HG02642 (cell line): ENCODE results near the gene HLTF.

Source experiments
- ATAC-seq: cut with Tn5 transposase; IDR thresholded peaks from one replicate; pipeline ENCODE4 v1.9.1; 2021; ENCODE audit warnings: mild to moderate bottlenecking; ENCODE audit not compliant: unreplicated experiment, poor library complexity

HLTF gene

DNA sequence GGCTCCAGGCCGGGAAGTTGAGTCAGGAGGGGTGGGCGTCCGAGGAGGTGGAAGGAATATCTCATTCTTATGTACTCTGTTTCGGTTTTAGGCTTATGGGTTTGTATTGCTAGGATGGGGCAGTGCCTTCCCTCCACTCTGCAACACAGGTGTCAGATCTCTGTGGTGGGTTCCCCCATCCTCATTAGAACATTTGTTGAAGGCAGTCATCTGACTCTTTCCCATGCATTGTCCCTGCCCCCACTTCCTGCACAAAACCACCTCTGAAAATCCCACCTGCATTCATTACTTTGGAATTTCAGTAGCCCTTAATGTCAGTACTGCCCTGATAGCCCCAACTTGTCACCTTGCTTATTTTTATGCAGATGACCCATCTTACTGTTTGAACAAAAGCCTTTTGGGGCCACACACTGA is 65.5 kb downstream of the HLTF start:
- no peak for ATAC-seq

DNA sequence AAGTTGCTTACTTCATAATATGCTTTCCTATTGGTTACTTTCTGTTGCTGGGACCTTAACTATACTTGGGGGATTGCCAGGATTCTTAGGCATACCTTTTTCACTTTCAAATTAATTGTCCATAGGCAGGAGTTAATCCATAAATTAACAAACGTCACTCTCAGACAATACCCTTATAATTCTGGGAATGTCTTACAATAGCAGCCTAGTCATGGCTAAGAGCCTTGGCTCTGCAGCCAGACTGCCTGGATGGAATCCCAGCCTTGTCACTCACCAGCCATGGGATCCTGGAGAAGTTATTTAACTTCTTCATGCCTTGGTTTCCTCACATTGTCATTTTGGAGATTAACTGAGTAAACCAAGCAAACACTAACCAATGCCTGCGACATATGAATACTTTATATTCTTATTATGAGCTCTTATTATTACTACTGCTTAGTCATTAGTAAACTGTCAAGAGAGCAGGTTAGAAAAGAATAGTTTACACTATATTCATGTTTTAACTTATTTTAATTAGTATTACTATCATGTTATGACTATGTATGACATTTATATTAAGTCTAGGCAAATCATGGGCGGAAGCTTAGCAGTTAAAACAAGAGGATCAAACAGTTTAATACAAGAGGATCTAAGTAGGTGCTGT is 66.0 kb downstream of the HLTF start:
- no peak for ATAC-seq

DNA sequence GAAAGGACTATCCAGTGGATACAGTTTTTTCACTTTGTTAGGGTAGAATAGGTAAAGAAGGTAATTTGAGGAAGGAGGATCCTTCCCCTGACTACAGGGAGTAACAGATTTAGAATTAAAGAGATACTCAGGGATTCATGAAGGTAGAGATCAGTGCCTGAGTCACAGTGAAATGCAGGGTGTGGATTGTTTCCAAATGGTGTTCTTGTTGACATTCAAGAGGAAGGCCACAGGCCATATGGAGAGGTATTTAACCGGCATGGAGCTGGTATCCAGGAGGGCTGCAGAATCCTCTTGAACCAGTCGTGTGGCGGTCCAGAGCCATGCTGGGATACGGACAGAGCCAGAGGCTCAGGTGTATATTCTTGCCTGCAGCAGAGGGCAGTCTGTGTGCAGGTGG is 66.8 kb downstream of the HLTF start:
- ATAC-seq: no peak

DNA sequence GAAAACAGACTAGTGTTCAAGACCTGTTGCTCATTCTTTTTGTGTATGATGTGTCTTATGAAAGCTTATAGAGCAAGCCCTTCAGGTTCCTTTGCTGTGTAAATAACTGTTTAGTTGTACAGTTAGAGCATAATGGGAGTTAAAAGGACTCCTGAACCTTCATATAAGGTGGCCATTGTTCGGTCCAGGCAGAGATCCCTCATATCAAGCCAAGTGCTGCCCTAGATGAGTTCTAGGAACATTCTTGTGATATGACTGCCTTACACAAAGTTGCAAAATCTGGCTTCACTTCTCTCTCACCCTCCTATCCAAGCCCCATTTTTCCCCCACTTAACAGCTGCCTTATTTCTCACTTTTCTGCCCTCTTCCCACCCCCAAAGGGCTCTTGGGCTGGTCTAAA is 68.1 kb downstream of the HLTF start:
- no peak for ATAC-seq

DNA sequence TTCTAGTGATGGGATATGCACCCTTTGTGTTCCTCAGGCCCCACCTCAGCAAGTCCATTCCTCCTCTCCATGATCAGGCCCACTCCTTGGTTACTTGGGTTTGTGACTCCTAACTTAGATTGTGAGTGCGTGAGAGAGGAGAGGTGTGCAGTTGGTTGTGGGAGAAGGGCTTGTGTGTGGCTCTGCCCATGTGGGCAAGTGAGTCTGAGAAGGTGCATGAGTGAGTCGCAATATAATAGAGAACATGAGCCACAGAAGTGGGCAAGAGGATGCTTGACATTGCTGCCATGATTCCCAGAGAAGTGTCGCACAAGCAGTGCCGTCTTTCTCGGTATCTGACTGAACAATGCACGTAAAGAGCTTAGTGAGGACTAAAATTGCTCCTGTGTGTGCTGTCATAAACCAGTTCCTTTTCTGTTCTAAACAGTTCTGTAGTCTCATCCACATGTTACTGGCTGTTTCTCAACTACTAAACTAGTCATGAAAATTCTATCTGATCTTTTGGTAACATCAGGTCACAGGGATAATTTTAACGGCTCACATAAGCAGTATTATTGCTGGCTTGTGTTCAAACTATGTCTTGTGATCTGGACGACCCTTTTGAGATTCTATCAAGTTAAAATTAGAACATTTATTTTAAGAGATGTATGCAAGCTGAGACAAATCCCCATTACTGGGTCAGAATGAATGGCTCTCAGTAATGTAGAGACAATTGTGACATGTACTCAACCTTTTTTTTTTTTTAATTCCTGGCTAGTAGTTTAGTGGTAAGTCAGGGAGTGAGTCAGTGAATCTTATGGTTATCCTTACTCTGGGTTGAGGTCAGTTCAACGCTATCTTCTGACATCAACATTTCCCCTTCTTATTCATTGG is 69.4 kb downstream of the HLTF start:
- no peak for ATAC-seq

DNA sequence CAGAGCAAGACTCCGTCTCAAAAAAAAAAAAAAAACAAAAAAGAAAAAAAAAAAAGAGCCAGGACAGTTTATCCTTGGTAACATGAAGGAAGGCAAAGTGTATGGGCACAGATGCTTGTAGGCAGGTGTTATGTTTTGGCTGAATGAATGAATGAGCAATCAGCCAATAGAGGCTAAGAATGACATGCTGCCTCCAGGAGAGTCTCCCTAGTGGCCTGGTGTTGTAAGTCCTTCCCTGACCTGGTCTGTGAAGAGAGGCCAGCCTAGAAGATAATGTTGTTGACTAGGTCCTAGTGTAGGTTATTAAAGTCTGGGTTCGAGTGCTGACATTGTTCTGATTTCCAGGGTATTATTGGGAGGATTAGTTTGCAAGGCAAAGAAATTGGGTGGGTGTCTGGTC is 70.1 kb downstream of the HLTF start:
- ATAC-seq: no peak

DNA sequence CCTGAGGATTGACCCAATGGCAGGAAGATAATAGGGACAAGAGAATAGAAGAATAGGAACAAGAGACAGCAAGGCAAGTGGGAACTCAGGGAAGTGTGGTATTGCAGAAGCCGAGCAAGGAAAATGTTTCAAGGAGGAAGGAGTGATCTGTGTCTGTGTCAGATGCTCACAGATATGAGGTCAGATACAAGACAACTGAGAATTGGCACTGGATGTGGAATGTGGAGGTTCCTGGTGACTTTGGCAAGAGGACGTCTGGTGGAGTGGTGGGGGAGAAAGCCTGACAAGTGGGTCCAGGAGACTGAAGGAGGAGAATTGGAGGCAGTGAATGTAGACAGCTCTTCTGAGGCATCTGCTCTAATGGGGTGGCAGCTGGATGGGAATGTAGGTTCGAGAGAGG is 70.9 kb downstream of the HLTF start:
- no peak for ATAC-seq

DNA sequence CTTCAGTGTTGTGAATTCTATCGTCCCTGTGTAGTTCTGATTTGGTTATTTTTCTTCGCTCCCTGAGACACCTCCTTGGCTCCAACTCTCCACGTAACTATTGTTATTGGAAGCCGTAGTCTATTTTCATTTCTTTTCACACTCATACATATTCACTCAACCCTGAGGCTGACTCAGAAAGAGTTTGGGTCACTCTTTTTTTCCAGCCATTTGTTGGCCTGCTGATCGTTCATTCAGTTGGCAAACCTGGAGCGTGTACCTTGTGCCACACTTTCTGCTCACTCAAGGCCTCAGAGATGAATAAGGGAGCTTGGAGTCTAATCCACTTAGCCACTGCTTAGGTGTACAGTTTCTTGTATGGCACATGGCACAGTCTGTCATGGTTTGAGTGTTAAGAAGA is 72.6 kb downstream of the HLTF start:
- ATAC-seq: no peak

DNA sequence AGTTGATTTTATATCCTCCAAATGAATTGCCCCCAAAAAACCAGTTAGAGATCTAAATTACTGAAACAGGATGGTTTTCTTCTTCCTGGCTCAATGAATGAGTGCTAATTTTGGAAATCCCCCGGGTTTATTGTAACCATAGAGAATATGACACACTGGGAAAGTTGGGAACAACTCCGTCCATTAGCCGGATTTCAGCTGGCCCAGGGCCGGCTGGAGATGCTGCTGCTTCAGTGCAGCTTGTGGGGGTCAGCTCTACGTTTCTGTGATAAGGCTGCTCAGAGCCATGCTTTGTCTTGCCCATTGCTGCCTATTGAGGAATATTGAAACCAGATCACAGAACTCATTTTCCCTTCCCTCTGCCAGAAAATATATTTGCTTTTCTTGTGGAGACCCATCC is 74.7 kb downstream of the HLTF start:
- ATAC-seq: no peak

DNA sequence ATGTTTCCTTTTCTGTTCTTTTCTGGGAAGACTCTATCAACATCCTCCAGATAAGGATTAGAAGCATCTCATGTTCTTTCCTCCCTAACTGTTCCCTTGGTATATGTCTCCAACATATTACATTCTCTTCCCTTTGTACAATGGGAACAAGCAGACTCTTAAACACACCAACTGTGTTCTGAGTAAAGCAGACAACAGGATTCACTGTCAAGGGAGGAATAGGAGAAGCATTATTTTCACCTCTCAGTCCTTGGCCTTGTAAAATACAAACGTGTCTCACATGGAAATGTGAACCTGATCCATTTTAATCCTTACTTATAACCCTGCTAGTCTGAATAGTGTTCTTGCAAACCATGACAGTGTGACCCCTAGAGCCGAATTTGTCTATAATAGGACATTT is 75.4 kb downstream of the HLTF start:
- ATAC-seq: no peak

DNA sequence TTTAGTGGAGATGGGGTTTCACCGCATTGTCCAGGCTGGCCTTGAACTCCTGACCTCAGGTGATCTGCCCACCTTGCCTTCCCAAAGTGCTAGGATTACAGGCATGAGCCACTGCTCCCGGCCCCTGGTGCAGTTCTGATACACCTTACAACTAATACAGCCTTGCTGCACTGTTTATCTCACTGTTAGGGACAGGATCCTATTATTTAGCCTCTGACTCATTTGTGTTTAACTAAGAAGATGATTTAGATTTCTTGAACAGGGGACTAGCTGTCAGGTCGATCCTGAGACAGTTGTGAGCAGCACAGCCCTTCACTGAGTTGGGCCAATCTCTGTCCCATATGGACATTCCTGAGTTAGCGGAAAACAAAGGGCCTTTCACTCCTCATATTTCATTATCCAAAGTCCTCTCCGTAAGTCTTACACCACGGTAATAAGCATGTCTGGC is 75.8 kb downstream of the HLTF start:
- no peak for ATAC-seq

DNA sequence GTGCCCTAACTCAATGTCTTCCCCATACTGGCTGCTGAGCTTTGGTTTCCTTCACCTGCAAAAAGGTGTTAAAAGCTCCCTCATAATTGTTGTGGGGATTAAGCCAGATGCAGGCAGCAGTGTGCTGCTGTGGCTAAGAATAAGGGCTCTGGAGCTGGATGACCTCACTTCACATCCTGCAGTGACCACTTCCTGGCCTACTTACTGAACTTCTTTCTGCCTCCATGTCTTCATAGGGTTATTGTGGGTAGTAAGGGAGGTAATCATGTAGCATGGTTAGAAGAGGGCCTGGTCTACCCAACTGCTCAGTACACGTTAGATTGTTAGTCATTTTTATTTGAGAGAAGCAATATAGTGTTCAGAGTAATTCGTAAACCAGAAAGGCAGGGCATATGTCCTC is 76.6 kb downstream of the HLTF start:
- ATAC-seq: no peak

DNA sequence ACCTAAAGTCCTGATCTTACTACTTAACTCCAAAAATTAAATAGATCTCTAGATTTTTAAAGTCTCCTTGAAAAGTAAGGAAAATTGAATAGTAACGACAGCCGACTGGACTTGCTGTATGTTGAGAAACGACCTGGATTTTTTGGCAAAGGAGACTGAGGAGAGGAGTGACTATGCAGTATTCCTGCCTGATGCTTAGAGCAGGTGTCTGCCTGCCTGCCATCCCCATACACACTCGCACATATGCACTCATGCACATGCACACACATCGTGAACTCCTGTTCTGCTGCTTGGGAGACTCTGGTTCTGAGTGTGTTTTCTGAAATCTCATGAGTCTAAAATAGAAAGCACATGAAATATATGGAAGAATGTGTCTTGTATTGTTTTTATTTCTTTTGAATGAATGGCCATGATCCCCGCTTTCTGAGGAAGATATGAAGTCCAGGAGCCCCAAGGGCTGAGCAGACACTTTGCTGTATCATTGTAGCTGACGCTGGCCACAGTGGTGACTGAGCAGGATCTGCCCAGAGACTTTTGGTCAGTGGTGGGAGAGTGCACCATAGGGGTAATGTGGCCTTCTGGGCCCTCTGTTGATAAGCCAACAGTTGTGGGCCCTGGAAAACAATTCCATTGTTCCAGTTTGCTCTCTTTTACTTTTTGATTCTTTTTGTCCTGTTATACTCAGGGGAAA is 78.6 kb downstream of the HLTF start:
- ATAC-seq: no peak

DNA sequence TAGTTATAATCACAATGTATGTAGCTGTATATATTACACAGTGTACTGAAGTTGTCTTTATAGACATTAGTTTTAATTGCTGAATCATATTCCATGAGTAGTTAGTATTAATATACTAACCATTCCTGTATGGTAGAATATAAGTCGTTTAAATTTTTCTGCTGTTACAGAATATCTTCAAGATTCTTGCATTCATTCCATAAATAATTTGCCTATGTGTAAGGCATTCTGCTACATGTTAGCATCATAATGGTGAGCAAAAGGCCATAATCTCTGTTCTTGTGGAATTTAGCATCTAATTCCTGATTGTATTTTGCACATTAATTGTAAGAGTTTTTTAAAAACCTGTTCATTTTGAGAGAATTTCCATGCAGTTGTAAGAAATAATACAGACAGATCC is 80.9 kb downstream of the HLTF start:
- no peak for ATAC-seq

DNA sequence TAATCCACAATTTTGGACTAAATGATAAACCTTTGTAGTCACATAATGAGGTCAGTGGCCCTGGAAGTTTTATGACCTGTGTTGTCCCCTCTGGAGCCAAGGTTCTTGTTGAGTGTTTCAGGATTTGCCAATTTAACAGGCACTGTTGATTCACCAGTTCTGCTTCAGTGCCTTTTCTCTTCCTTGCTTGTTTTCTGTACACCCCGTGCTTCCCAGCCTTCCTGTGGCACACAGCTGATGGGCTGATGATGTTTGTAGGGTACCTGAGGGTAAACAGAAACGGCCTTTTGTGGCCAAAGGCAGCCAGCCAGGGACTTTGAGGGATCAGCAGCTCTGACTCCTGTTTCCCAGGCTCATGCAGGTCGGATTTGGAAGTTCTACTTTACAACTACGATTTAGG is 81.7 kb downstream of the HLTF start:
- ATAC-seq: no peak

DNA sequence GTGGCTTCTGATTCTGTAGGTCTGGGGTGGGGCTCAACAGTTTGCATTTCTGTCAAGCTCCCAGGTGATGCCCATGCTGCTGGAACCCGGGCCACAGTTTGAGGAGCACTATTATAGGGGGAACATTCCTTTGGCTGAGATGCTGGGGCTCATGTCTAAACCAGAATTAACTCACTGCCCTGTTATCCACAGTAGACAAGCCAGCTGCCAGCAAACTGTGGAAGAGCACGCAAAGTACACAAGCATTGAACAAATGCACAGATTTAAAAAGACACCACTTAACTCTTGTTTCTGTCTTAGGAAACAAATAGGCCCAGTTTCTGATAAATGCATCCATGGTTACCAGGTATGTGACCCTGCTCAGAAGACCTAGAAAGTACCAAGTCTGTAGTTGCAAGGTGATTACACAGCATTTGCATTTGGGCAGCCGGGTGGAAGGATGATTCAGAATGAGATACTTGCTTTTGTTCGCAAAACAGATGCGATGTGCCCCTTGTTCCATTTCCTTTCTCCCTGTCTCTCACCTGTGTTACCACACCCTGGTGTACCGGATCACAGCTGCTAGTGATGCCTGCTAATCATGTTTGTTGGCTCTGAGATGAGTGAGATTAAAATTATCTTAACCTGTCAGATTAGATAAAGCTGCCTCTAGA is 82.6 kb downstream of the HLTF start:
- peak; percentile 84 for ATAC-seq

DNA sequence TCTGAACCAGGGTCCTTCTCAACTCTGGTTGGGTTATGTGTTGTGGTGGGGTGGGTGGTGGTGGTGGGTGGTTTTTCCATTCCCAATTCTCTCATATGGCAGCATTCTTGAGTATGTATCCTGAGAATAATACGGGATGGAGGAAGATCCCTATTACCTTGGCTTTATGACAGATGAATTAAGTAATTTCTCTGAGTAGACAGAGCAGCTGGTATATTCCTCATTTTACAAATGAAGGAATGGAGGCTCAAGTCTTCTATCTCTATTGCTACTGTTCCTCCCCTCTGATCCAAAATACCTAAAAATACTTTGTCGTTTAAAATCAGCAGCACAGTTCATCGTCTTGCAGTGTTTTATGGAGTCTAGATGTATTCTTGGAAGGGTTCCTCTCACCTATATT is 84.6 kb downstream of the HLTF start:
- ATAC-seq: no peak

DNA sequence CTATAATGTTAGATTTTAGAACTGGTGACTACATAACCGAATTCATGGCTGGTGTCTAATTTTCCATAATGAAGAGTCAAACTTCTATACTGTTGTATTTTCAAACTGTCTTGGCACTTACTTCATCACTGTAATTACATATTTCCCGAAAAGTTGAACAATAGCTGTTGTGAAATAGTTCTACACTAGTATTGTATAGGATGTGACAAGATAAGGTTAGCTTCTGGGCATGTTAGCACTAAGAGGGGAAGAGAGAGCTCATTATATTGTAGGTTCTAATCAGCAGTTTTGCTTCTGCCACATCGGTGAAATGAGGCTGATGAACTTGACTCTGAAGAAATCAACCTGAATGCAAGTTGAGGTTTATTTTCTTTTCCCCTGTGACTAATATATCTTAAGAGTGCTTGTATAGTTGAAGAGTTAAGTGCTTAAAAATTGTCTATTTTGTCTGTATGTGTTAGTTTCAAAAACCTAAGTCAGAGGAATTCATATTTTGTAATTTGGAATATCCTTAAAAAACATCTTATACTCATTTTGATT is 86.1 kb downstream of the HLTF start:
- no peak for ATAC-seq

DNA sequence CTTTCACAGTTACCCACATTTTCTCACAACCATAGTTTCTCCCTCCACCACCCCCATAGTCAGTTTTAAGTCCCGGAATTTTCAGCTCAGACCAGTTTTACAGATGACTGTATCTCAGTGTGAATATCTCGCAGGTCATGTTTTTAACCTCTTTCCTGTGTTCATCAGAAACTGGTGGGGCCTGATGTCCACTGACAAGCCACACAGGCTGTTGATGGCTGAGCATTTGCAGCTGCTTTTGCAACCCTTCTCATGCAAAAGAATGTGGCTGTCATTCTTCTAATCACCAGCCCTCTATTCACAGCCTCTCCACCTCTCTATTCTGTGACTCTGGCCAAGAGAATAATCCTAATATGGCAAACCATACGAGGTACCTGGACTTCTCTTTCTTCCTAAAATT is 86.5 kb downstream of the HLTF start:
- peak; percentile 35 for ATAC-seq

DNA sequence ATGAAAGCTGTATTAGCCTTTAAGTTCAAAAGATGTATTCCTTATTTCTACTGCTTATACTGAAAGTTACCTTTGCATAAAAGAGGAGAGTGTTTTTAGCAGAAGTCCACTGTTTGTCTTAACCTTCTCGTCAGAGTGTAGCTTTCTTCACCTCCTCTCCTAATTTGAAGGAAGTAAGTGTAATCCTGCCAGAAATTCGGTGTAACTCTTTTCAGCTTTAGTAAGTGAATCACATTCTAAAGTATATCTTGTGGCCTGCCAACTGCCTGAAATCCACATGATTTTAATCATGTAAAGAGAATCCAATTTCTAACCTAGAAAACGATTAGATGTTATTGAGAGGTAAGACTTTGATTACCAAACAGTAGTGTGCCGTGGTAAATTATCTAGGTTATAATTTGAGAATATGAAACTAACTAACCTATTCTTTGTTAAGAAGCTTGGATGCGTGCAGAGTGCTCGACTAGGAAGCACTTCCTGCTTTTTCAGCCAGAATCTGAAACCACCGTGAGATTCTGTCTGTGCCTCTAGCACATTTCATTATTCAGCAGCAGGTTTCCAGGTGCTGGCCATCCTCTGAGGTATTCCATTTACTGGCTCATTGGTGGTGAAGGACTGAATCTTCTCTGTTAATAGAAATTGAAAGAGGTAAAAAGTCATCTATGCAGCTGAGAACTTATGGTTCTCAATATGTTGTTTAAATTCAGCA is 87.5 kb downstream of the HLTF start:
- ATAC-seq: no peak
